GM21529 (cell line): ENCODE results near the gene HOATZ.

Source experiments
- ATAC-seq: cut with Tn5 transposase; IDR thresholded peaks from one replicate; pipeline ENCODE4 v1.9.1; 2021; ENCODE audit not compliant: unreplicated experiment

The HOATZ gene

GRCh38 chr11:111575740-111576139, 61.2 kb downstream of the HOATZ start:
- no peak for ATAC-seq

- ATAC-seq, result no peak
Measured at GRCh38 chr11:111577821-111578220, 63.2 kb downstream of the HOATZ start.

GRCh38 chr11:111581341-111581740, 66.8 kb downstream of the HOATZ start:
- no peak for ATAC-seq

GRCh38 chr11:111582163-111582562, 67.6 kb downstream of the HOATZ start:
- no peak for ATAC-seq

GRCh38 chr11:111582881-111583280, 68.3 kb downstream of the HOATZ start:
- no peak for ATAC-seq

GRCh38 chr11:111585371-111585770, 70.8 kb downstream of the HOATZ start:
- no peak for ATAC-seq

- no peak for ATAC-seq
Measured at GRCh38 chr11:111586388-111586831, 71.8 kb downstream of the HOATZ start.
